Nephron (organoid): ENCODE results near the gene HCN3.
"Not testable (repeated sequence)": the region's sequence is repeated elsewhere in the genome, so short reads cannot be mapped to it uniquely, and the experiment has no call there.

ENCODE experiments used
- H3K27ac Mint-ChIP-seq, 3 experiments: 2 replicates each; pipeline ENCODE4 v1.8.0; 2020; ENCODE audit warnings: mixed read lengths in 3 of 3, mild to moderate bottlenecking in 2 of 3, moderate library complexity in 1 of 3
- H3K27me3 Mint-ChIP-seq: 2 replicates; pipeline ENCODE4 v1.8.0; 2021; ENCODE audit warnings: low read depth, mild to moderate bottlenecking, moderate library complexity, mixed read lengths
- H3K36me3 Mint-ChIP-seq: 2 replicates; pipeline ENCODE4 v1.8.0; 2020; ENCODE audit warnings: low read depth, mixed read lengths
- H3K4me1 Mint-ChIP-seq: 2 replicates; pipeline ENCODE4 v1.8.0; 2020; ENCODE audit warnings: mixed read lengths
- H3K4me3 Mint-ChIP-seq, 3 experiments: 2 replicates each; pipeline ENCODE4 v1.8.0; 2020; ENCODE audit warnings: mild to moderate bottlenecking in 3 of 3, mixed read lengths in 3 of 3, moderate library complexity in 2 of 3
- H3K9me3 Mint-ChIP-seq: 2 replicates; pipeline ENCODE4 v1.8.0; 2020; ENCODE audit warnings: mixed read lengths
- CTCF ChIP-seq, 3 experiments: fragments of 200-600 bp; sonication (generic); IDR thresholded peaks; one replicate each; pipeline ENCODE4 v1.5.0; 2021; ENCODE audit warnings: antibody characterized with exemption in 3 of 3; ENCODE audit not compliant: unreplicated experiment in 3 of 3

The HCN3 gene

GRCh38 chr1:155277070-155277901, at the start of gene HCN3:
Gene HCN3, plus strand, starts transcription at chr1:155277463. Its CDS starts 128 bp downstream, at chr1:155277591.
- no peaks in the 10 kb centered on the region for H3K27me3 Mint-ChIP-seq
- peak within 1 kb of the TSS; percentile 82 to 88 (median 84) for H3K4me3 Mint-ChIP-seq
- peak within 1 kb of the TSS; percentile 45 to 90 (median 87) for H3K27ac Mint-ChIP-seq
- H3K9me3 Mint-ChIP-seq, result no peaks in the 10 kb centered on the region
- TF ChIP-seq CTCF (IDR thresholded peaks at IDR 0.05; ENCODE audit: unreplicated experiment in 3 of 3), result peak; percentile 62 to 92 (median 74)
- peaks cover 31% of the 10 kb centered on the region for H3K4me1 Mint-ChIP-seq
- H3K36me3 Mint-ChIP-seq, result peaks cover 8% of the 10 kb centered on the region

GRCh38 chr1:155228096-155228427, 49.2 kb upstream of the HCN3 start:
- Mint-ChIP-seq H3K4me1 (peaks cover 35% of the 10 kb centered on the region), H3K27ac (peak overlapping the region; percentile 91 to 99 (median 97)), H3K27me3 (no peaks in the 10 kb centered on the region), H3K9me3 (no peaks in the 10 kb centered on the region), H3K36me3 (peaks cover 4% of the 10 kb centered on the region), H3K4me3 (peak overlapping the region; percentile 87 to 93 (median 89))
- TF ChIP-seq CTCF (IDR thresholded peaks at IDR 0.05; ENCODE audit: unreplicated experiment in 3 of 3), result no peak

GRCh38 chr1:155231302-155231701, 46.0 kb upstream of the HCN3 start:
- peak overlapping the region in 2 of 3 experiments; percentile 98 to 99 for H3K27ac Mint-ChIP-seq
- peaks cover 24% of the 10 kb centered on the region for H3K4me1 Mint-ChIP-seq
- H3K4me3 Mint-ChIP-seq, H3K27me3 Mint-ChIP-seq, H3K9me3 Mint-ChIP-seq, H3K36me3 Mint-ChIP-seq: not testable (repeated sequence)

- not testable (repeated sequence) for H3K9me3 Mint-ChIP-seq, H3K27me3 Mint-ChIP-seq
- Mint-ChIP-seq H3K36me3 (peaks cover 14% of the 10 kb centered on the region), H3K4me1 (peaks cover 16% of the 10 kb centered on the region), H3K4me3 (peak overlapping the region in 2 of 3 experiments; percentile 58 to 74), H3K27ac (peak overlapping the region; percentile 89 to 99 (median 98))
Observed at GRCh38 chr1:155232001-155232978, 45.0 kb upstream of the HCN3 start.

- not testable (repeated sequence) for H3K27ac Mint-ChIP-seq, H3K9me3 Mint-ChIP-seq, H3K27me3 Mint-ChIP-seq, H3K4me3 Mint-ChIP-seq
- peaks cover 16% of the 10 kb centered on the region for H3K4me1 Mint-ChIP-seq
- H3K36me3 Mint-ChIP-seq, result peaks cover 14% of the 10 kb centered on the region
Observed at GRCh38 chr1:155233502-155233901, 43.8 kb upstream of the HCN3 start.

- not testable (repeated sequence) for H3K27me3 Mint-ChIP-seq, H3K27ac Mint-ChIP-seq, H3K4me3 Mint-ChIP-seq, H3K9me3 Mint-ChIP-seq
- Mint-ChIP-seq H3K36me3 (peaks cover 14% of the 10 kb centered on the region), H3K4me1 (peaks cover 16% of the 10 kb centered on the region)
Observed at GRCh38 chr1:155235375-155235774, 41.9 kb upstream of the HCN3 start.

- Mint-ChIP-seq H3K4me3 (no peak overlapping the region), H3K27me3 (no peaks in the 10 kb centered on the region), H3K9me3 (no peaks in the 10 kb centered on the region), H3K27ac (no peak overlapping the region), H3K36me3 (peaks cover 14% of the 10 kb centered on the region), H3K4me1 (peaks cover 23% of the 10 kb centered on the region)
- TF ChIP-seq CTCF (IDR thresholded peaks at IDR 0.05; ENCODE audit: unreplicated experiment in 3 of 3), result no peak
Observed at GRCh38 chr1:155236451-155236850, 40.8 kb upstream of the HCN3 start.
